ENCODE data around the gene CYP4F12. TPM values are rescaled to one million over a fixed set of nuclear protein-coding genes. Genes with fewer than 3 reads are reported as not detected.

Gene CYP4F12
- total and polyA plus RNA-seq, 10 of the 15 experiments (the other 5 are each of a cell fraction or from before 2014, with no cell fraction given) = 0.12 to 0.20 TPM; not detected in 8

- TF ChIP-seq, protein P1, sequence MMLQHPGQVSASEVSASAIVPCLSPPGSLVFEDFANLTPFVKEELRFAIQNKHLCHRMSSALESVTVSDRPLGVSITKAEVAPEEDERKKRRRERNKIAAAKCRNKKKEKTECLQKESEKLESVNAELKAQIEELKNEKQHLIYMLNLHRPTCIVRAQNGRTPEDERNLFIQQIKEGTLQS (IDR thresholded peaks at IDR 0.05; ENCODE audit: borderline replicate concordance, extremely low read depth, low read depth, low read length) = no peak
- no peak for TF ChIP-seq PAX8 (IDR thresholded peaks at IDR 0.05)
- TF ChIP-seq, protein P2, sequence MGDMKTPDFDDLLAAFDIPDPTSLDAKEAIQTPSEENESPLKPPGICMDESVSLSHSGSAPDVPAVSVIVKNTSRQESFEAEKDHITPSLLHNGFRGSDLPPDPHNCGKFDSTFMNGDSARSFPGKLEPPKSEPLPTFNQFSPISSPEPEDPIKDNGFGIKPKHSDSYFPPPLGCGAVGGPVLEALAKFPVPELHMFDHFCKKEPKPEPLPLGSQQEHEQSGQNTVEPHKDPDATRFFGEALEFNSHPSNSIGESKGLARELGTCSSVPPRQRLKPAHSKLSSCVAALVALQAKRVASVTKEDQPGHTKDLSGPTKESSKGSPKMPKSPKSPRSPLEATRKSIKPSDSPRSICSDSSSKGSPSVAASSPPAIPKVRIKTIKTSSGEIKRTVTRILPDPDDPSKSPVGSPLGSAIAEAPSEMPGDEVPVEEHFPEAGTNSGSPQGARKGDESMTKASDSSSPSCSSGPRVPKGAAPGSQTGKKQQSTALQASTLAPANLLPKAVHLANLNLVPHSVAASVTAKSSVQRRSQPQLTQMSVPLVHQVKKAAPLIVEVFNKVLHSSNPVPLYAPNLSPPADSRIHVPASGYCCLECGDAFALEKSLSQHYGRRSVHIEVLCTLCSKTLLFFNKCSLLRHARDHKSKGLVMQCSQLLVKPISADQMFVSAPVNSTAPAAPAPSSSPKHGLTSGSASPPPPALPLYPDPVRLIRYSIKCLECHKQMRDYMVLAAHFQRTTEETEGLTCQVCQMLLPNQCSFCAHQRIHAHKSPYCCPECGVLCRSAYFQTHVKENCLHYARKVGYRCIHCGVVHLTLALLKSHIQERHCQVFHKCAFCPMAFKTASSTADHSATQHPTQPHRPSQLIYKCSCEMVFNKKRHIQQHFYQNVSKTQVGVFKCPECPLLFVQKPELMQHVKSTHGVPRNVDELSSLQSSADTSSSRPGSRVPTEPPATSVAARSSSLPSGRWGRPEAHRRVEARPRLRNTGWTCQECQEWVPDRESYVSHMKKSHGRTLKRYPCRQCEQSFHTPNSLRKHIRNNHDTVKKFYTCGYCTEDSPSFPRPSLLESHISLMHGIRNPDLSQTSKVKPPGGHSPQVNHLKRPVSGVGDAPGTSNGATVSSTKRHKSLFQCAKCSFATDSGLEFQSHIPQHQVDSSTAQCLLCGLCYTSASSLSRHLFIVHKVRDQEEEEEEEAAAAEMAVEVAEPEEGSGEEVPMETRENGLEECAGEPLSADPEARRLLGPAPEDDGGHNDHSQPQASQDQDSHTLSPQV (IDR thresholded peaks at IDR 0.05) = no peak
Observed at GRCh38 chr19:15640294-15640903, 32.5 kb upstream of the CYP4F12 start, which contains the start of gene CYP4F3 (continued).

DNA sequence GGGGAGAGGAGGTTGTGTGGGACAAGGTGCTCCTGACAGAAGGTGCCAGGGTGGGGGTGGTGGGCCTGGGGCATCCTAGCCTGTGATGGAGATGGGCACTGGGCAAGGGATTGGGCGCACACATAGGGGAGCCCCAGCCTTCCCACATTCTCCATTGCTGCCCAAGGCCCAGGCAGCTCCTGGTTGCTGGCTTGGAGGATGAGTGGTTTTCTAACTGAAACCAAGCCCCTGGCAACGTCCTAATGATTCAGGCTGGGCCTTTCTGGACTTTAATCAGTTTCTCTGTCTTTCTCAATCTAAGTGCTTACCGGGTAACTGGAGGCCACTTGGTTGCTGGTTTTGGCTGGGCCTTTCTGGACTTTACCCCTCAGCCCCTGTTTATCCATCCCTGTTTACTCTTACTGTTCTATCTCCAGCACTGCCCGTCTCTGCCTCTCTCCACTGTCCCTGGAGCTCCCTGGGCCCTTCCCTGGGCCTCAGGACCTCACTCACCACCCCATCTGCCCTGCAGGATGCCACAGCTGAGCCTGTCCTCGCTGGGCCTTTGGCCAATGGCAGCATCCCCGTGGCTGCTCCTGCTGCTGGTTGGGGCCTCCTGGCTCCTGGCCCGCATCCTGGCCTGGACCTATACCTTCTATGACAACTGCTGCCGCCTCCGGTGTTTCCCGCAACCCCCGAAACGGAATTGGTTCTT, 31.8 kb upstream of the CYP4F12 start:
- SMC1A ChIA-PET (ENCODE audit: uncharacterized antibody, unreplicated experiment) = no interaction called here
- H3K9ac ChIP-seq (ENCODE audit: control insufficient read depth, insufficient read depth, low read length) = no peak overlapping the region
- TF ChIP-seq, protein P3, sequence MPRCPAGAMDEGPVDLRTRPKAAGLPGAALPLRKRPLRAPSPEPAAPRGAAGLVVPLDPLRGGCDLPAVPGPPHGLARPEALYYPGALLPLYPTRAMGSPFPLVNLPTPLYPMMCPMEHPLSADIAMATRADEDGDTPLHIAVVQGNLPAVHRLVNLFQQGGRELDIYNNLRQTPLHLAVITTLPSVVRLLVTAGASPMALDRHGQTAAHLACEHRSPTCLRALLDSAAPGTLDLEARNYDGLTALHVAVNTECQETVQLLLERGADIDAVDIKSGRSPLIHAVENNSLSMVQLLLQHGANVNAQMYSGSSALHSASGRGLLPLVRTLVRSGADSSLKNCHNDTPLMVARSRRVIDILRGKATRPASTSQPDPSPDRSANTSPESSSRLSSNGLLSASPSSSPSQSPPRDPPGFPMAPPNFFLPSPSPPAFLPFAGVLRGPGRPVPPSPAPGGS (IDR thresholded peaks at IDR 0.05; ENCODE audit: borderline replicate concordance, insufficient read depth, low read depth, low read length, poor library complexity, severe bottlenecking) = no peak
- no peak for TF ChIP-seq STAT3 (IDR thresholded peaks at IDR 0.05; ENCODE audit: low read depth, low read length)
- TF ChIP-seq, protein P4, sequence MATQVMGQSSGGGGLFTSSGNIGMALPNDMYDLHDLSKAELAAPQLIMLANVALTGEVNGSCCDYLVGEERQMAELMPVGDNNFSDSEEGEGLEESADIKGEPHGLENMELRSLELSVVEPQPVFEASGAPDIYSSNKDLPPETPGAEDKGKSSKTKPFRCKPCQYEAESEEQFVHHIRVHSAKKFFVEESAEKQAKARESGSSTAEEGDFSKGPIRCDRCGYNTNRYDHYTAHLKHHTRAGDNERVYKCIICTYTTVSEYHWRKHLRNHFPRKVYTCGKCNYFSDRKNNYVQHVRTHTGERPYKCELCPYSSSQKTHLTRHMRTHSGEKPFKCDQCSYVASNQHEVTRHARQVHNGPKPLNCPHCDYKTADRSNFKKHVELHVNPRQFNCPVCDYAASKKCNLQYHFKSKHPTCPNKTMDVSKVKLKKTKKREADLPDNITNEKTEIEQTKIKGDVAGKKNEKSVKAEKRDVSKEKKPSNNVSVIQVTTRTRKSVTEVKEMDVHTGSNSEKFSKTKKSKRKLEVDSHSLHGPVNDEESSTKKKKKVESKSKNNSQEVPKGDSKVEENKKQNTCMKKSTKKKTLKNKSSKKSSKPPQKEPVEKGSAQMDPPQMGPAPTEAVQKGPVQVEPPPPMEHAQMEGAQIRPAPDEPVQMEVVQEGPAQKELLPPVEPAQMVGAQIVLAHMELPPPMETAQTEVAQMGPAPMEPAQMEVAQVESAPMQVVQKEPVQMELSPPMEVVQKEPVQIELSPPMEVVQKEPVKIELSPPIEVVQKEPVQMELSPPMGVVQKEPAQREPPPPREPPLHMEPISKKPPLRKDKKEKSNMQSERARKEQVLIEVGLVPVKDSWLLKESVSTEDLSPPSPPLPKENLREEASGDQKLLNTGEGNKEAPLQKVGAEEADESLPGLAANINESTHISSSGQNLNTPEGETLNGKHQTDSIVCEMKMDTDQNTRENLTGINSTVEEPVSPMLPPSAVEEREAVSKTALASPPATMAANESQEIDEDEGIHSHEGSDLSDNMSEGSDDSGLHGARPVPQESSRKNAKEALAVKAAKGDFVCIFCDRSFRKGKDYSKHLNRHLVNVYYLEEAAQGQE (IDR thresholded peaks at IDR 0.05; ENCODE audit: low read depth, low read length) = no peak
- TF ChIP-seq MEF2A (IDR thresholded peaks at IDR 0.05; ENCODE audit: insufficient read depth, low read depth, low read length) = no peak

More for the DNA sequence above, 31.8 kb upstream of the CYP4F12 start:
- intact Hi-C loops (cut with micrococcal nuclease; ENCODE audit: unreplicated experiment) (no loop called here), in situ Hi-C loops (cut with MboI) (loop anchor here (25.0 kb wide), 1 partner anchor 746 kb away; no protein-coding TSS in a partner anchor)
- WGBS (ENCODE audit: insufficient coverage, insufficient replicate concordance, low lambda C conversion rate, missing lambda C conversion rate) = 30% methylated on average over 12 of the region's 12 CpGs
- ChIA-PET CTCF (no interaction called here), POLR2A (no interaction called here), RAD21 (ENCODE audit: unreplicated experiment) (no interaction called here)
- H2AFZ ChIP-seq (ENCODE audit: control insufficient read depth, low read depth, low read length) = no peak overlapping the region
- H3K27me3 ChIP-seq (replicated peaks in 1 of 2; ENCODE audit: control insufficient read depth in 2 of 2, insufficient read depth in 2 of 2, low read length in 1 of 2) = peaks cover 0 to 1% of the 10 kb centered on the region in 2 experiments; a peak in 1 of 4 replicates
- H4K20me1 ChIP-seq (ENCODE audit: control insufficient read depth, insufficient read depth) = no peaks in the 10 kb centered on the region
- no TSS peak for BruUV-seq (replicated peaks)
- FAIRE-seq = no peak
- no peaks in the 10 kb centered on the region; the same call in 2 of the 3 replicates for H3K9me3 ChIP-seq (replicated peaks; ENCODE audit: control insufficient read depth, insufficient read depth, low read length)
- H3K27ac ChIP-seq (ENCODE audit: control insufficient read depth, insufficient read depth) = no peak overlapping the region
- H3K4me3 ChIP-seq = no peak overlapping the region
- H3K4me2 ChIP-seq (ENCODE audit: control insufficient read depth, insufficient read depth) = no peak overlapping the region
- DNase-seq (ENCODE audit: low read depth, low spot score) = no peak
- no peak for ATAC-seq
- H3K36me3 ChIP-seq (ENCODE audit: control insufficient read depth in 2 of 2, insufficient read depth in 2 of 2, low read length in 1 of 2) = no peaks in the 10 kb centered on the region
- H3K4me1 ChIP-seq (ENCODE audit: control insufficient read depth, insufficient read depth, low read length) = no peaks in the 10 kb centered on the region
- H3K79me2 ChIP-seq (ENCODE audit: control insufficient read depth, insufficient read depth, low read length) = no peaks in the 10 kb centered on the region

All from GM12878 (cell line).